Measurements from ENCODE around the gene RAB20.

DNA sequence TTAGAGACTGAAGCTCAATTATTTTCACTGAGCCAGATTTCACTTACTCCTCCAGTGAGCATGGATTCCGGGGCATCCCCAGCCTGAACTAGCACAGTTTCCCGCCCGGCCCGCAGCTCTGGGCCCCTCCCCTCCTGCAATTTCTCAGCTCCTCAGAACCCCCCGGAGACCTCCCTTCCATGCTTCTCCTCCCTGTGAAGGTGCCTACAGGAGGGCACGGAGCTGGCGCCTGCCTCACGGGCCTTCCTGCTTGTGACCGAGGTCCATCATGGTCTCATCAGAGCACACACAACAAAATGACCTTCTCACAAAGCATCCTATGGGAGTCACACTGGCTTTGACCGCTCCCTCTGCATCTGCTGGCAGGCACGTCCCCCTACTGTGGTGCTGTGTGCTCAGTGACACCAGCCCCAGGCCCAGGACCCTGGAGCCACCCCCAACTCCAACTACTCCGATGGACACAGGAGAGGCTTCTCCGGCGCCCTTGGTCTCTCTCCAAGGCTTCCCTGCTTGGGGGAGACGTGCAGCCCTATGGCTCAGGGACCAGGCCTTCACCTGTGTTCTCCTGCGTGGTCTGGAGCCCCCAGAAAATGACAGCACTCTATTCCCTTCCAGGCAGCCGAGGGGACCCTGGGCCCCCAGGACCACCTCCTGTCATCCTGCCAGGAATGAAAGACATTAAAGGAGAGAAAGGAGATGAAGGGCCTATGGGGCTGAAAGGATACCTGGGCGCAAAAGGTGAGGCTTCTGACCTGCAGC lies 77.1 kb downstream of the RAB20 start:
- TF ChIP-seq, protein P1, sequence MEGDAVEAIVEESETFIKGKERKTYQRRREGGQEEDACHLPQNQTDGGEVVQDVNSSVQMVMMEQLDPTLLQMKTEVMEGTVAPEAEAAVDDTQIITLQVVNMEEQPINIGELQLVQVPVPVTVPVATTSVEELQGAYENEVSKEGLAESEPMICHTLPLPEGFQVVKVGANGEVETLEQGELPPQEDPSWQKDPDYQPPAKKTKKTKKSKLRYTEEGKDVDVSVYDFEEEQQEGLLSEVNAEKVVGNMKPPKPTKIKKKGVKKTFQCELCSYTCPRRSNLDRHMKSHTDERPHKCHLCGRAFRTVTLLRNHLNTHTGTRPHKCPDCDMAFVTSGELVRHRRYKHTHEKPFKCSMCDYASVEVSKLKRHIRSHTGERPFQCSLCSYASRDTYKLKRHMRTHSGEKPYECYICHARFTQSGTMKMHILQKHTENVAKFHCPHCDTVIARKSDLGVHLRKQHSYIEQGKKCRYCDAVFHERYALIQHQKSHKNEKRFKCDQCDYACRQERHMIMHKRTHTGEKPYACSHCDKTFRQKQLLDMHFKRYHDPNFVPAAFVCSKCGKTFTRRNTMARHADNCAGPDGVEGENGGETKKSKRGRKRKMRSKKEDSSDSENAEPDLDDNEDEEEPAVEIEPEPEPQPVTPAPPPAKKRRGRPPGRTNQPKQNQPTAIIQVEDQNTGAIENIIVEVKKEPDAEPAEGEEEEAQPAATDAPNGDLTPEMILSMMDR (IDR thresholded peaks at IDR 0.05; ENCODE audit: low read length): no peak
- TF ChIP-seq EZH2 (IDR thresholded peaks at IDR 0.05; ENCODE audit: borderline replicate concordance, low read length): no peak
